ENCODE data around the gene ARL3. TPM values are rescaled to one million over a fixed set of nuclear protein-coding genes. Genes with fewer than 3 reads are reported as not detected.

ARL3 gene
- total RNA-seq, 1 experiment from 2014 or later: 13.3 TPM

DNA sequence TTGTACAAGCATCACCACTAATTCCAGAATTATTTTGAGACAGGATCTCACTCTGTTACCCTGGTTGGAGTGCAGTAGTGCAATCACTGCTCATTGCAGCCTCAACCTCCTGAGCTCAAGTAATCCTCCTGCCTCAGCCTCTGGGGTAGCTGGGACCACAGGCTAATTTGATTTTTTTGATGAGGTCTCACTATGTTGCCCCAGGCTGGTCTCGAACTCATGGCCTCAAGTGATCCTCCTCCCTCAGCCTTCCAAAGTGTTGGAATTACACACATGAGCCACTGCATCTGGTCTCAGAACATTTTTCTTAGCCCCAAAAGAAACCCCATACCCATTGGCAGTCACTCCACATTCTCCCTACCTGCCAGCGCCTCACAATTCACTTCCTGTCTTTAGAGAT, 26.0 kb upstream of the ARL3 start:
- no peak for ATAC-seq
- DNase-seq (ENCODE audit: low read depth, low spot score): no peak
- no TSS peak for BruUV-seq (replicated peaks)
- Histone ChIP-seq H3K27ac (ENCODE audit: low read depth, low read length) (no peak overlapping the region), H3K4me3 (replicated peaks in 1 of 2; ENCODE audit: low read depth in 1 of 2, low read length in 2 of 2) (no peak overlapping the region), H3K36me3 (ENCODE audit: control insufficient read depth in 1 of 2, insufficient read depth in 2 of 2, low read length in 2 of 2) (no peaks in the 10 kb centered on the region), H3K4me2 (ENCODE audit: low read length) (no peak overlapping the region), H3K4me1 (ENCODE audit: control insufficient read depth in 1 of 2, insufficient read depth in 2 of 2, low read length in 2 of 2) (peaks cover 3 to 14% of the 10 kb centered on the region in 2 experiments; a peak in 3 of 4 replicates), H2AFZ (ENCODE audit: low read depth, low read length, poor library complexity, severe bottlenecking) (no peak overlapping the region), H4K20me1 (ENCODE audit: insufficient read depth) (no peaks in the 10 kb centered on the region), H3K27me3 (ENCODE audit: insufficient read depth, low read length) (no peaks in the 10 kb centered on the region), H3K9me2 (ENCODE audit: insufficient read depth) (peaks cover 8% of the 10 kb centered on the region; the same call in 1 of the 2 replicates), H3K79me2 (ENCODE audit: insufficient read depth, low read length) (peaks cover 13% of the 10 kb centered on the region), H3K9me3 (ENCODE audit: control insufficient read depth in 1 of 2, insufficient read depth in 1 of 2, low read depth in 1 of 2, low read length in 2 of 2) (no peaks in the 10 kb centered on the region), H3K9ac (ENCODE audit: low read length) (no peak overlapping the region)
- ChIA-PET POLR2A (no interaction called here), CTCF (interaction anchor here (1.3 kb wide), 1 partner anchor 8 kb away, joined by 4 read pairs; no protein-coding TSS in a partner anchor), RAD21 (ENCODE audit: low non-redundant PET in 1 of 2, low total read pairs in 2 of 2, uncharacterized antibody in 2 of 2, unreplicated experiment in 2 of 2) (no interaction called here)
- intact Hi-C loops (cut with micrococcal nuclease): no loop called here
- no peak for TF ChIP-seq ZFX (IDR thresholded peaks at IDR 0.05)
- TF ChIP-seq, protein P1, sequence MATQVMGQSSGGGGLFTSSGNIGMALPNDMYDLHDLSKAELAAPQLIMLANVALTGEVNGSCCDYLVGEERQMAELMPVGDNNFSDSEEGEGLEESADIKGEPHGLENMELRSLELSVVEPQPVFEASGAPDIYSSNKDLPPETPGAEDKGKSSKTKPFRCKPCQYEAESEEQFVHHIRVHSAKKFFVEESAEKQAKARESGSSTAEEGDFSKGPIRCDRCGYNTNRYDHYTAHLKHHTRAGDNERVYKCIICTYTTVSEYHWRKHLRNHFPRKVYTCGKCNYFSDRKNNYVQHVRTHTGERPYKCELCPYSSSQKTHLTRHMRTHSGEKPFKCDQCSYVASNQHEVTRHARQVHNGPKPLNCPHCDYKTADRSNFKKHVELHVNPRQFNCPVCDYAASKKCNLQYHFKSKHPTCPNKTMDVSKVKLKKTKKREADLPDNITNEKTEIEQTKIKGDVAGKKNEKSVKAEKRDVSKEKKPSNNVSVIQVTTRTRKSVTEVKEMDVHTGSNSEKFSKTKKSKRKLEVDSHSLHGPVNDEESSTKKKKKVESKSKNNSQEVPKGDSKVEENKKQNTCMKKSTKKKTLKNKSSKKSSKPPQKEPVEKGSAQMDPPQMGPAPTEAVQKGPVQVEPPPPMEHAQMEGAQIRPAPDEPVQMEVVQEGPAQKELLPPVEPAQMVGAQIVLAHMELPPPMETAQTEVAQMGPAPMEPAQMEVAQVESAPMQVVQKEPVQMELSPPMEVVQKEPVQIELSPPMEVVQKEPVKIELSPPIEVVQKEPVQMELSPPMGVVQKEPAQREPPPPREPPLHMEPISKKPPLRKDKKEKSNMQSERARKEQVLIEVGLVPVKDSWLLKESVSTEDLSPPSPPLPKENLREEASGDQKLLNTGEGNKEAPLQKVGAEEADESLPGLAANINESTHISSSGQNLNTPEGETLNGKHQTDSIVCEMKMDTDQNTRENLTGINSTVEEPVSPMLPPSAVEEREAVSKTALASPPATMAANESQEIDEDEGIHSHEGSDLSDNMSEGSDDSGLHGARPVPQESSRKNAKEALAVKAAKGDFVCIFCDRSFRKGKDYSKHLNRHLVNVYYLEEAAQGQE (IDR thresholded peaks at IDR 0.05; ENCODE audit: low read depth): no peak
- TF ChIP-seq SP1 (IDR thresholded peaks at IDR 0.05; ENCODE audit: low read depth): no peak
- TF ChIP-seq, protein P2, sequence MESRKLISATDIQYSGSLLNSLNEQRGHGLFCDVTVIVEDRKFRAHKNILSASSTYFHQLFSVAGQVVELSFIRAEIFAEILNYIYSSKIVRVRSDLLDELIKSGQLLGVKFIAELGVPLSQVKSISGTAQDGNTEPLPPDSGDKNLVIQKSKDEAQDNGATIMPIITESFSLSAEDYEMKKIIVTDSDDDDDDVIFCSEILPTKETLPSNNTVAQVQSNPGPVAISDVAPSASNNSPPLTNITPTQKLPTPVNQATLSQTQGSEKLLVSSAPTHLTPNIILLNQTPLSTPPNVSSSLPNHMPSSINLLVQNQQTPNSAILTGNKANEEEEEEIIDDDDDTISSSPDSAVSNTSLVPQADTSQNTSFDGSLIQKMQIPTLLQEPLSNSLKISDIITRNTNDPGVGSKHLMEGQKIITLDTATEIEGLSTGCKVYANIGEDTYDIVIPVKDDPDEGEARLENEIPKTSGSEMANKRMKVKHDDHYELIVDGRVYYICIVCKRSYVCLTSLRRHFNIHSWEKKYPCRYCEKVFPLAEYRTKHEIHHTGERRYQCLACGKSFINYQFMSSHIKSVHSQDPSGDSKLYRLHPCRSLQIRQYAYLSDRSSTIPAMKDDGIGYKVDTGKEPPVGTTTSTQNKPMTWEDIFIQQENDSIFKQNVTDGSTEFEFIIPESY (IDR thresholded peaks at IDR 0.05; ENCODE audit: extremely low read depth, insufficient replicate concordance, low read length): no peak
- TF ChIP-seq, protein P3, sequence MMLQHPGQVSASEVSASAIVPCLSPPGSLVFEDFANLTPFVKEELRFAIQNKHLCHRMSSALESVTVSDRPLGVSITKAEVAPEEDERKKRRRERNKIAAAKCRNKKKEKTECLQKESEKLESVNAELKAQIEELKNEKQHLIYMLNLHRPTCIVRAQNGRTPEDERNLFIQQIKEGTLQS (IDR thresholded peaks at IDR 0.05): no peak

Data from HCT116 (cell line).